Measurements from ENCODE around the gene BABAM1. TPM values are rescaled to one million over a fixed set of nuclear protein-coding genes. Genes with fewer than 3 reads are reported as not detected.

Gene BABAM1
- total RNA-seq, 1 donor from 2014 or later: 43.6 TPM

DNA sequence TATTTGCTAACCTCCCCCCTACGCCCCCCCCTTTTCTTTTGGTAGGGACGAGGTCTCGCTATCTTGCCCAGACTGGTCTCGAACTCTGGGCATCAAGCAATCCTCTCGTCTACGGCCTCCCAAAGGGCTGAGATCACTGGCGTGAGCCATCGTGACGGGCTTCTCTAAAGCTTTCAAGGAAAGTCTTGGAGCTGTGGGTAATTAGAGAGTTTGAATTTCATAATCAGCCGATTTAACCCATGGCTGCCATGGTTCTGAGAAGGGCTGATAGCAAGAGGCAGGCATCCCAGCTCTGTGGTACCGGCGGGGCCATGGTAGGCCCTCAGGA is 36.7 kb downstream of the BABAM1 start:
- no peak for DNase-seq

- DNase-seq: no peak
These were observed 37.4 kb downstream of the BABAM1 start for GRCh38 chr19:17304386-17305215.

DNA sequence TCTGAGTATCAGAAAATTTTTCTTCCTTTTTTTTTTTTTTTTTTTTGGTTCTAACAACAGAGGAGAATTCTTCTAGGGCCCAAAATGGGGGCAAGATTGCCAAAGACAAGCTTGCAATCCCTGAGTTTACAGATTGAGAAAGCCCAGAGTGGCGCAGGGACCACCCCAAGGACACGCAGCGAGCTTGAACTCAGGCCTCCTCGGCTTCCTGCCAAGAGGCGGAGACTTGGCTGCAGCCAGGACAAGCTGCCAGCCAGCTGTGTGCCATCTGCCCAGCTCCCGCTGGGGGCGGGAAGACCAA is 37.9 kb downstream of the BABAM1 start:
- DNase-seq: no peak

DNA sequence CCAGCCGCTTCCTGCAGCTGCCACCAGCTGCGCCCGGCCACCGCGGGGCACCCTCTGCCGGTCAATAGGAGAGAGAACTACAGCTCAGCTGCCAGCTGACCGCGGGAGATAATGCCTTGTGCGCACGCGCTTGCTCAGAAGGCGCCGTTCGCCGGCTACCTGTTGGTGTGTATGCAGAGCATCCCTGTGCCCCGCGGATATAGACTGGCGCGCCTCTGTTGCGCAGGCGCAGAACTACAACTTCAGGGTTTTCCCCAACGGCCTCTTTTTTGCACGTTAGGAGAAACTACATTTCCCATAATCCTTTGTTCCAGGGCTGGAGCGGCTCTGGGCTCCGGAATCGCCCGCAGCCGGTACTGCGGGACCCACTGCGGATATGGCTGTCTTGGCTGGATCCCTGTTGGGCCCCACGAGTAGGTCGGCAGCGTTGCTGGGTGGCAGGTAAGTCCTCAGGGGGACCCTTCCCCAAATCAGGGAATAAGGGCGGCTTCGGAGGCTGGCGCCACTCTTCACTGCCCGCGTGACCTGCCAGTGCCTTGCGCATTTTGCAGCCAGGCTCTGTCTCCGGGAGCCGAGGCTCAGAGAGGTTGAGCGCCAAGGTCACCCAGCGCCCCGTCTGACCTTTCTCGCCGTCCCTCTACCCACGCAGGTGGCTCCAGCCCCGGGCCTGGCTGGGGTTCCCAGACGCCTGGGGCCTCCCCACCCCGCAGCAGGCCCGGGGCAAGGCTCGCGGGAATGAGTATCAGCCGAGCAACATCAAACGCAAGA is 38.5 kb downstream of the BABAM1 start, which contains the start of gene MRPL34:
Gene MRPL34 (plus strand): TSS at position 356 of the 768 bp plus-strand sequence. CDS start 21 bp downstream, at position 377.
- peak; percentile 99 for DNase-seq

DNA sequence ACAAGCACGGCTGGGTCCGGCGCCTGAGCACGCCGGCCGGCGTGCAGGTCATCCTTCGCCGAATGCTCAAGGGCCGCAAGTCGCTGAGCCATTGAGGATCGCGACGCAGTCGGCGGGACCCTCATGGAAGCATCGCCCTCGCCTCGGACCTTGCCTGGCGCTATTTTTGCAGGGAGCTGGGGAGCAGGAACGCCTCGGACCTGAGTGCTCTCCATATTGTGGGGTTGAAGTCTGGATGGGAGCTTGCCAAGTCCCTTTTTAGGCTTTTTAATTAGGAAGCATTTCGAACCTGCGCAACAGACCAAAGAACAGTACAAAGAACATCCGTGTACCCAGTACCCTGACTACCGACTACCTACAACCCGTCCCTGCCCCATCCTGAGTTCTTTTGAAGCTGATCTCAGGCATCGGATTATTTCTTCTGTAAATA is 39.1 kb downstream of the BABAM1 start:
- no peak for DNase-seq

DNA sequence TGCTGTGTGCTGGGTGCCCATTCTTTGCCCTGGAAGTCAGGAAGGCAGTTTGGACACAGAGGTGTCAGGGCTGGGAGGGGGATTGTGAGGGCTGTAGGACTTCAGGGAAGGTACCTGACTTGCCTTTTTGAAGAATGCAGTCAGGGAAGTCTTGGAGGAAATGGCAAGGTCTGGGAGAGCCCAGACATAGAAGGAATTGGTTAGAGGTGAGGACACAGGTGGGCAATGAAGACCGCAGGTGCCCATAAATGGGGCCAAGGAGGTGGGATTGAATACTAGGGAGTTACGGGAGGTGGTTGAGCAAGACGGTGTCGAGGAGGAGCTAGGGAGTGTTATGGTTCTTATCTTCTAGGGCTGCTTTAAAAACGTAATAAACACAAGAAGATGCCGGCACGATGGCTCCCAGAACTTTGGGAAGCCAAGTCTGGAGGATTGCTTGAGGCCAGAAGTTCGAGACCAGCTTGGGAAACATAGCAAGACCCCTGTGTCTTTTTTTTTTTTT is 40.7 kb downstream of the BABAM1 start:
- no peak for DNase-seq

DNA sequence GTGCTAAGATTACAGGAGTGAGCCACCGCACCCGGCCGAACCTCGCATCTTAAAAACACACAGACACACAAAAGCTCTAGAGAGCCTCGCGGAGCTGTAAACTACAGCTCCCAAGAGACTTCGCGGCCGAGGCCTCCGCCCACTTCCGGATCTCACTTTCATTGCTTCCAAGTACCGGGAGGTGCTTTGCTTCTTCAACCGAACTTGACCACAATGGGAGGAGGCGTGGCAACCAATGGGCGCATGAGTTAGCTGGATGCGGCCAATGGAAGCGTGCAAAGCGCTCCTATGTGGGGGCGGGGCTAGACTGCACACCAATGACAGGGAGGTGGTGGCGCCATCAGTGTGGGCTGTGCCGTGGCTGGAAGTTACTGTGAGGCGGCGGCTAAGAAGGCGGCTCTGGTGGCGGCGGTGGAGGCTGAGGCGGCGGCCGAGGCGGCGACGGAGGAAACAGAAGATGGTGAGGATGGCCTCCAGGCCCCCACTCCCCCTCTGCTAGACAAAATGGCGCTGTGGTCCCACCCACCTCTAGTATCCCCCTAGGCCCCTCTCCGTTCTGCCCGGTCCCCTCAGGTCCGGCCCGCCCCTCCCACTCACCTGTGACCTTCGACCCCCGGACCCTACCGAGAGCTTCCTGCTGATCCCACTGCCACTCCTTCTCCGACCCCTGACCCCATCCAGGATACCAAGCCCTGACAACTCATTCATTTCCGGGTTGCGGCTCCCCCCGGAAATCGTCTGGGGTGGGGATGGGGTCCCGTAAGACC is 42.1 kb downstream of the BABAM1 start, which contains the start of gene DDA1:
Gene DDA1 (plus strand): TSS at position 366 of the 767 bp plus-strand sequence. CDS start 92 bp downstream, at position 458.
- DNase-seq: peak; percentile 100

- no peak for DNase-seq
These were observed 42.8 kb downstream of the BABAM1 start for GRCh38 chr19:17309965-17310461.

- DNase-seq: no peak
These were observed 44.4 kb downstream of the BABAM1 start for GRCh38 chr19:17311455-17312188.

DNA sequence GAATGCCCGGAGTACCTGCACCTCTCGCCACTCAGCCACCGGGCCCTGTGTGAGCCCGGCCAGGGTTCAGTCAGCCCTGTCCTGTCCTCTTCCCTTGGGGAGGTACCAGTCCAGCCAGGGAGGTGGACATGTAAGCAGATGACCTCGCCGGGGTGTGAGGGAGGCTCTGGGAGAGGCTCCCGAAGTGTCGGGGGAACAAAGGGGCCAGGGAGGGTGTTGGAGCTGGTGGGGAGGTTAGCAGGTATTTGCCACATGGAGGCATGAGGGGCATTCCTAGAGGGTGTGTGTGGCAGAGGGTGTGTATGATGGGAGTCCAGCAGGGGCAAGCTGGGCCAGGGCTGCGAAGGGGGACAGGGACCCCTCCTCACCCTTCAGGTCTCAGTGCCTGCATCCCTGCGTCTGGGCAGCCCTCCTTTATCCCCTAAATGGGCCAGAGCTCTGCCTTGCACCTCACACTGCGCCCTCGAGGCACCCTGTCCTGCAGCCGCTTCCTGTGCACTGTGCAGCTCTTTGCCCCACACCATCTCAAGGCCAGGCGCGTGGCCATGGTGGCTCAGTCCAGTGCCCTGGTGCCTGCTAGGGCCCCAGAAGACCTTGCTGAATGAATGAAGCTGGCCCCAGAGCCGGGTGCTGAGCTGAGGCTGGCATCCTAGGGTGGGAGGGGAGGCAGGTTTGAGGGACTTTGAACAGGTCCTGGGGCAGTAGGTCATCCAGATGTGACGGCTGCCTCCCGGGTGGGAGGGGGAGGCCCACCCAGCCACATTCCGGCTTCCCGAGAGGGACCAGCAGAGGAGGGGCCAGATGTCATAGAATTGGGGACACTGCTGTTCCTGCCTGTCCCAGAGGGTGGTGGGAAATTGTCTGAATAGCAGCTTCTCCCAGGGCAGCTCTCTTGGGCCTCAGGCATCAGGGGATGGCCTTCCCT is 45.2 kb downstream of the BABAM1 start:
- no peak for DNase-seq

DNA sequence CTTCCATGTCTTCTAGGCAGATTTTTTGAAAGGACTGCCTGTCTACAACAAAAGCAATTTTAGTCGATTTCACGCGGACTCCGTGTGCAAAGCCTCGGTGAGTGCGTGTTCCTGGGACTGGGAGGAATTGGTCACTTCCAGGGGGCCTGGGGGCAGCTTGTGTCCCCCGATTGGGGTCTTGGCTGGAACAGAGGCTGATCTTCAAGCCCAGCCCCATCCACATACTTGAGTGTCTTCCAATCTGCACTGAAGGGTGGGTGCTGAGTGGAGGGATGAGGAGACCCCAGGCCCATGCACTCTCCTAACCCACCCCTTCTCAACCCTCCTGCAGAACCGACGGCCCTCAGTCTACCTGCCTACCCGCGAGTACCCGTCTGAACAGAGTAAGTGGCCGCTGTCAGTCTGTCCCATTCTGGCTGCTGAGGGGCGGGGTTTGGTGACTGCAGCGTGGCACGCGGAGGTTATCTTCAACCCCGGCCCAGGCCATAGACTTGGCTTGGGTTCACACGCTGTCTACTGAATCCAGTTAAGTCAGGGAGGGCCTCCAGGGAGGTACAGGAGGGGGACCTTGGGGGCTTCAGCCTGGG is 46.9 kb downstream of the BABAM1 start:
- no peak for DNase-seq

DNA sequence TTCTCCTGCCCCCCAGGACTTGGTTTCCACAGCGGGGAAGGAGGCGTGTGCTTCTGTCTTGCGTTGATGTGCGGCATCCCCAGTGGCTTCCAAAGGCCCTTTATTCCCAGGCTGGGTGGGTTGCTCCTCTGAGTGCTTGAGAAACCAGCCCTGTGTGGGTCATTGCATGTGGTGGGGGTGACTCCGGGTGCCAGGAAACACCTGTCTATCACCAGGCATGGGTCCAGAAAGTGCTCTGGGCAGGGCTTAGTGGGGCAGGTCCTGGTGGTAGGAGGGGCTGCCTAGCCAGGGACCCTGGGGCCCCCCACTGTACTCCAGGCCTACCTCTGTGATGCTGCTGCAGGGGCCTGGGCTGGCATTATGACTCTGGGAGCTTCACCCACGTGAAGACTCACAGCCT is 51.7 kb downstream of the BABAM1 start:
- no peak for DNase-seq

GRCh38 chr19:17319473-17320238 is 52.4 kb downstream of the BABAM1 start:
- no peak for DNase-seq

DNA sequence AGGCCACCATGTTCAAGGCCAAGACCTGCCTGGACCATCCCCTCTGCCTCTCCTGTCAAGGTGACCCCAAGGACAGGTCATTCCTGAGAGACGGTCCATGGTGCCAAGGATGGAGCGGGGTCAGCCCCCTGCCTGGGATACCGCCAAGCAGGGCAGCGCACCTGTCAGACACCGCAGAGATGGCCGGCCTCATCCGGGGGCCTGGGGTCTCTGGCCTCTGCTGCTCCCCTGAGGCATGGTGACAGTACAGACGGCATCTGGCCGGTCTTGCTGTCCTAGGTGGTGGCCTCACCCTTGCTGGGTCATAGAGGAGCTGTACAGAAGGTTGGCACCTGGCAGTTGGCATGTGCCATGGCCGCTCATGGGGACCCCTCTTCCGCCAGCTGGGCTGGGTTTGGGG is 53.2 kb downstream of the BABAM1 start:
- no peak for DNase-seq

- DNase-seq: no peak
These were observed 54.6 kb downstream of the BABAM1 start for GRCh38 chr19:17321655-17322489.

DNA sequence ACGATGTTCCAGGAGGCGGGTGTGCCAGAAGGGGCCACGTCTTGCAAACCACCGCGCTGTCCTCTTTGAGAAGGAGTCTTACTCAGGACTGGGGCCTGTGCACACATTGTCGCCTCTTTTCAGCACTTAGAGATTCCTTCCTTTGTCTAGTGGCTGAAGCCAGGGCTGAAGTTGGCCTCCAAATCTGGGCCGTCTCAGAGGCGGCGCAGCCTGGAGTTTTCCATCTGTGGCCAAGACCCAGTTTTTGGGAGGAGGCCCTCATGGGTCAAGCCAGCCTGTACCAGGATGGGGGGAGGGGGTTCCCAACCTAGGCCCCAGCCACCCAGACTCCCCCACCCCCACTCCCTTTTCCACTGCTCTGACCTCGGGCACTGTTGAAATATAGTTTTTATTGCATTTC is 55.6 kb downstream of the BABAM1 start:
- DNase-seq: no peak

GRCh38 chr19:17323300-17323963 is 56.2 kb downstream of the BABAM1 start:
- DNase-seq: no peak

- no peak for DNase-seq
These were observed 56.7 kb downstream of the BABAM1 start for GRCh38 chr19:17323964-17324332.
